ENCODE data around the gene RCL1.
"Not testable (repeated sequence)": the region's sequence is repeated elsewhere in the genome, so short reads cannot be mapped to it uniquely, and the experiment has no call there.

RCL1 gene, protein sequence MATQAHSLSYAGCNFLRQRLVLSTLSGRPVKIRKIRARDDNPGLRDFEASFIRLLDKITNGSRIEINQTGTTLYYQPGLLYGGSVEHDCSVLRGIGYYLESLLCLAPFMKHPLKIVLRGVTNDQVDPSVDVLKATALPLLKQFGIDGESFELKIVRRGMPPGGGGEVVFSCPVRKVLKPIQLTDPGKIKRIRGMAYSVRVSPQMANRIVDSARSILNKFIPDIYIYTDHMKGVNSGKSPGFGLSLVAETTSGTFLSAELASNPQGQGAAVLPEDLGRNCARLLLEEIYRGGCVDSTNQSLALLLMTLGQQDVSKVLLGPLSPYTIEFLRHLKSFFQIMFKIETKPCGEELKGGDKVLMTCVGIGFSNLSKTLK

DNA sequence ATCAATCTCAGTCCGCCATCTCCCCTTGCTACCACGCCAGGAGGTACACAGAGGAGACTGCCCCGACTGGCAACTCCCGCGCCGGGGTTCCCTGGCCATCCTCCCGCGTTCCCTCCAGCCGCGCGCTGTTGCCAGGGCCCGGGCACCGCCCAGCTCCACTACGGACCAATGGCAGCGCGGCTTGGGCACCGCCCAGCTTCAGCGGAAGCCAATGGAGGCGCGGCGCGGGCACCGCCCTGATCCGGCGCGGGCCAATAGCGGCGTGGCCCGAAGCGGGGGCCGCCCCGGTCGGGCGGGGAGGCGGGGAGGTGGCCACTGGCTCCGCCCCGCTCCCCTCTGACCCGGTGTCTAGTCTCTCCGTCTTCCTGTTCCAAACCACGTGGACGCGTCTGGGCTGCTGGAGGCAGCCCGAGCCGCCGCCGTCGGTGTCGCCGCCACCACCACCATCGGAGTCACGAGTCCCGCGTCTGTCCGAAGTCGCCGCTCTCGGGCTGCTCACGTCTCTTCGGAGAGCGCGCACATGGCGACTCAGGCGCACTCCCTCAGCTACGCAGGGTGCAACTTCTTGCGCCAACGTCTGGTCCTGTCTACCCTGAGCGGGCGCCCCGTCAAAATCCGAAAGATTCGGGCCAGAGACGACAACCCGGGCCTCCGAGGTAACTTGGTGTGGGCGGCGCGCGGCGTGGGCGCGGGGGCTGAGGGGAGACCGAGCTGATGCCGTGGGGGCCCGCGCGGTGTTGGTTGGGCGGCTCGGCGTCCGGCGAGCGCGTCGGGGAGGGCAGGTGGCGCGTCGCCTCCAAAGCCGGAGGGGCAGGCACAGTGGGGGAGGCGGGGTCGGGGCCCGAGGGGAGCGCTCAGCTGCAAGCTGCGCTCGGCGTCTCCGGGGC is at the start of gene RCL1:
RCL1 (plus strand) TSS at position 373 of the 887 bp plus-strand sequence; CDS start at position 521, 148 bp downstream.
- peak; percentile 96 for DNase-seq (ENCODE audit: low spot score)

DNA sequence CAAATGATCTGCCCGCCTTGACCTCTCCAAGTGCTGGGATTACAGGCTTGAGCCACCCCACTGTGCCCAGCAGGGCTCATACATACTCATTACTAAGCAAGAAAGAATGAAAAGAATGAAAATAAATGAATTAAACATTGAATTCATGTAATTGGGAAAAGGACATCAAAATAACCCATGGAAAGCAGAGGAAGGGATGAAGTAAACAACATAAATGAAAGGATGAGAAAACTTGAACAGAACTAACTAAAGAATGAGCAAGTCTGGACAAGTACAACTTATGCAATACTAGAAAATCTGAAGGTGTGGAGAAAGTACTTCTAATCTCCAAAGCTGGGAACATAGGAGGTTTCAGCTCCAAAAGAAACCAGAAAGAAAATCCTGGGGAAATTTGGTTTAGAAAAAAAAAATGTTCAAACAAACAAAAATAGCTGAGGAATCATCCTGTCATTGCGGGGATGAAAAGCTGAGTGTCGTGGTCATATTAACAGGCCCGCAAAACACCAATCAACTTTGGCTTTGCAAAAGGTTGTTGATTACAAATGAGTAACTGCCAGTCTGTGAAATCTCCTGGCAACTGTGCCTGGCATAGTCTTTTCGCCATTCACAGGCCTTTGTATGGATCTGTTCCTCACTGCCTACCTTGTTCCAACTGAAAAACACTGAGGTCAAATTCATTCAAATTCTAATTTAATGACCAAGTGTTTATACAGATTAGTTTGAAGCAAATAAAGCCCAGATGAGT is 49.4 kb upstream of the RCL1 start:
- DNase-seq (ENCODE audit: low spot score), result no peak

DNA sequence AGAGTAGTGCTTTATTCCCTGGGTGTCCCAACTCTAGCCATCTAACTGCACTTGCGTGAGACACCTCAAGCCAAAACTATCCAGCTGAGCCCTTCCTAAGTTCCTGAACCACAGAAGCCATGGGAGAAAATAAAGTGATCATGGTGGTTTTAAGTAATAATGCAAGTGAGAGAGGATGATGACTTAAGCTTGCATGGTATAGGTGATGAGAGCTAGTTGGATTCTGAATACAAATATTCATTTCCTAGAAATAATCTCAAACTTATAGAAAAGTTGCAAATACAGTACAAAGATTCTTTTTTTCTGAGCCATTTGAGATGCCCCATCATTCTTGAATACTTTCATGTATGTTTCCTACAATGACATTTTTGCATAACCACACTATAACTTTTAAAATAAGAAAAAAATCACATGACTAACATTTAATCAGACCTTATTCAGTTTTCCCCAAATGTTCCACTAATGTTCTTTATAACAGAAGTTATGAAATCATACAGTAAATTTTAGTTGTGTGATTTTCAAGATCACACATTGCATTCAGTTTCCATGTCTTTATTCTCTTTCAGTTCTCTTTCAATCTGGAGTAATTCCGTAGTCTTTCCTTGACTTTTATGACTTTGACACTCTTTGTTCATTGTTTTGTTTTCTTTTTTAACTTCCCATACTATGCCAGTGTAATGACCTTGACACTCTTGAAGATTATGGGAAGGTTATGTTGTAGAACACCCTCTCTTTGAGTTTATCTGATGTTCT is 46.3 kb upstream of the RCL1 start:
- no peak for DNase-seq (ENCODE audit: low spot score)

DNA sequence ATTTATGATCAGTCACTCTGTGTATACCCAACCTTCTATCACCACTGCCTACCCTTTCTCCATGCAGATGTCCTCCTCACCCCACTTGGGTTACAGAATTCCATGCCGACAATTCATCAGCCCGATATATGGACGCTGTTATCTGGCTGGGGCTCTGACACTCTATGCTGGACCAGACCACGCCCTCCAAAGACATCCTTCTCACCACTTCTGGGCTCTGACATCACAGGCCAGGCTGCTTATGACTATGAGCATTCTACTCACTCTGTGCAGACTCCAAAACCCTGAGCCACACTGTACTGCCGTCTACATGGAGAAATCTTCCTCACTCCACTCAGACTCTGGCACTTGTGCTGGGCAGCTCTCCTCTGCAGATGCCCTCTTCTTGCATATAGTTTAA is 44.1 kb upstream of the RCL1 start:
- no peak for DNase-seq (ENCODE audit: low spot score)

DNA sequence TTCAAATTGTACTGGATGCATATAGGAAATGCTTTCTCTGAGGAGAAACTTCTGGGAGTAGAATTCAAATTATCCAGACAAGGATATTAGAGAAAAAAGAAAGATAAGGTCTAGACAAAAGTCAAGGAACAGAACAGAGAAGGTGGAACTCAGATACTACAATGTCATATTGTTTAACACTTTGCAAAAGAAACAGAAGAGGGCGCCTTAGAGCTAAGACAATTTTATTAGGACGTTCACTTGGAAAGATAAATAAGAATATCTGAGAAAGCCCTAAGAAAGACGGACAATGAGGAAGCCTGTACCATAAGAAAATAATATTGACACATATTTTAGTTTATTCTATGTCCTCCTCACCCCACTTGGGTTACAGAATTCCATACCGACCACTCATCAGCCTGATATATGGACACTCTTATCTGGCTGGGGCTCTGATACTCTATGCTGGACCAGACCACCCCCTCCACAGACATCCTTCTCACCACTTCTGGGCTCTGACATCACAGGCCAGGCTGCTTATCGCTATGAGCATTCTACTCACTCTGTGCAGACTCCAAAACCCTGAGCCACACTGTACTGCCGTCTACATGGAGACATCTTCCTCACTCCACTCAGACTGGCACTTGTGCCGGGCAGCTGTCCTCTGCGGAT is 42.6 kb upstream of the RCL1 start:
- DNase-seq (ENCODE audit: low spot score), result no peak

DNA sequence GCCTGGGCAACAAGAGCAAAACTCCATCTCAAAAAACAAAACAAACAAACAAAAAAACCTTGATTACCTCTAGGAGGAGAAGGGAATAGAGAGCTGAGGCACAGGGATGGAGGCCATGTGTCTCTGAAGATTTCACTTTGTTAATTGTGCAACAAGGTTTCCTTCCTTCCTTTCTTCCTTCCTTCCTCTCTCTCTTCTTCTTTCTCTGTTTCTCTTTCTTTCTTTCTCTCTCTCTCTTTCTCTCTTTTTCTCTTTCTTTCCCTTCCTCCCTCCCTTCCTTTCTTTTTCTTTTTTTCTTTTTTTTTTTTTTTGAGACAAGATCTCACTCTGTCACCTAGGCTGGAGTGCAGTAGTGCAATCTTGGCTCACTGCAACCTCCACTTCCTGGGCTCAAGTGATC is 38.2 kb upstream of the RCL1 start:
- DNase-seq (ENCODE audit: low spot score), result not testable (repeated sequence)

DNA sequence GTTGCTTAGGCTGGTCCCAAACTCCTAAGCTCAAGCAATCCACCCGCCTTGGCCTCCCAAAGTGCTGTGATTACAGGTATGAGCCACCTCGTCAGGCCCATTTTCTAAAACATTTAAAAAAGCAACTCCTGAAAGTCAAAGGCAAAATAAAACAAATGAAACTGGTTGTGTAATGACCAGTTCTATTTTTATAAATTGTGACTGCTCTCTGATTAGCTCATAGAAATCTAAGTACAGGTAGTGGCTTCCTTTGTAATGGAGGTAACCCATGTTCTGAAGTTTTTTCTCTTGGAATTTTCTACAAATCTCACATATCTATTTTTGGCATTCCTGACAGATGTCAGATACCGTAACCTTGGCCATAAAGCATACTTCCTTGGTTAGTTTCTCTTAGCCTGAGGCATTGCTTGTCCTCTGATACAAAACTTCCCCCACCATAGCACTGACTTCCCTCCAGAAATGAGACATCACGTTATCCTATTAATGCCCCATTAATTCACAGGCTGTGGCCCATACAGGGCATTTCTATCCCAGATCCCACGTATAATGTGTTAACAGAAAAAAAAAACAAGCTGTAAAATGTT is 37.6 kb upstream of the RCL1 start:
- no peak for DNase-seq (ENCODE audit: low spot score)

DNA sequence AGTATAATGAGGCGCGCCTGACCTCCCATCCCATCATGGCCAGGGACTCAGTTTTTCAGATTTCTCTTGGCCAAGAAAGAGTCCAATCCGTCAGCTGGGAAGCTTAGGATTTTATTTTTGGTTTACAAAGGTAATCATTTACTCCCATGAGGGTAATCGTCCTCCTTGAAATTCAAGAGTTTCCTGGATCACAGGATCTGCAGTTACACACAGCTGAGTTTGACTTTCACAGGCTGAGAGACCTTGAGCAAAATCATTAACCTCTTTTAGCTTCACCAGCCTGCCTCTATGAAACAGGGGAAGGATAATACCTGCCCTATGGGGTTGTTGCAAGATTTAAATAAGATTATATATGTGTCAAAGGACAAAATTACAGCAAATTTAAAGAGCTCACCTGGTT is 36.3 kb upstream of the RCL1 start:
- no peak for DNase-seq (ENCODE audit: low spot score)

DNA sequence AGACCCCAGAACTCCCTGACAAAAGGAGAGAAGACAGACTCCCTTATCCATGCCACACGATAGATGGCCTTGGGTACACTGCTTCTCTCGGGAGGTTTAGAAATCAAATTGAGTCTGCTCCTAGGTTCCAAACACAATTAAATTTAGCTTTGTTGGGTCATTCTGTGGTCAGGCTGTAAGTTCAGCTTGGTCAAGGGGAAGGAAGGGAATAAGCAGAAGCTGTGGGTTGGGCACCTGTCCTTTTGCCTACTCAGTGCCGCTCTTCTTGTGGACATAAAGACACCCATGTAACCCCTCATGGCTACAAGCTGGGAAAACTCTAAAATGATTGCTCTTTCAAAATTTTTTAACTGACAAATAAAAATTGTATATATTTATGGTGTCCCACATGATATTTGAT is 32.6 kb upstream of the RCL1 start:
- DNase-seq (ENCODE audit: low spot score), result peak; percentile 12

DNA sequence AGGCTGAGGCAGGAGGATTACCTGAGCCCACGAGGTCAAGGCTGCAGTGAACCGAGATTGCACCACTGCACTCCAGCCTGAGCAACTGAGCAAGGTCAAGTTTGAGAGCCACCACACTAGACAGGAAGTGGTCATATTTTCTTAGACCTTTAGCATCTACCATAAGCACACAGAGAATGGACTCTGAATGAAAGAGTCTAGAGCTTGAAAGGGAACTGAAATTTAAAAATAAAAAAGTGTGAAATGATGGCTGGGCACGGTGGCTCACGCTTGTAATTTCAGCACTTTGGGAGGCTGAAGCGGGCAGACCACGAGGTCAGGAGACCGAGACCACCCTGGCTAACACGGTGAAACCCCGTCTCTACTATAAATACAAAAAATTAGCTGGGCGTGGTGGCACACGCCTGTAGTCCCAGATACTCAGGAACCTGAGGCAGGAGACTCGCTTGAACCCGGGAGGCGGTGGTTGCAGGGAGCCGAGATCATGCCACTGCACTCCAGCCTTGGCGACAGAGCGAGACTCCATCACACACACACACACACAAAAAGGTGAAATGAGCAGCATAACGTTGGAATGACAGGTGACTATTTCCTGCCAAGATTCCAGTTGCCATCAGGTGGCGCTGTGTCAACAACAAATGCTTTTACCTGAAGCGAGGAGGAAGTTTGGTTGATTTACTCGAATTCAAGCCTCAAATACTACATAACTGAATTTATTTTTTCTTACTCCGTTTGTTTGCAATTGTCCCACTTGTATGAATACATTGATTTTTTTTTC is 30.4 kb upstream of the RCL1 start:
- DNase-seq (ENCODE audit: low spot score), result peak; percentile 61

DNA sequence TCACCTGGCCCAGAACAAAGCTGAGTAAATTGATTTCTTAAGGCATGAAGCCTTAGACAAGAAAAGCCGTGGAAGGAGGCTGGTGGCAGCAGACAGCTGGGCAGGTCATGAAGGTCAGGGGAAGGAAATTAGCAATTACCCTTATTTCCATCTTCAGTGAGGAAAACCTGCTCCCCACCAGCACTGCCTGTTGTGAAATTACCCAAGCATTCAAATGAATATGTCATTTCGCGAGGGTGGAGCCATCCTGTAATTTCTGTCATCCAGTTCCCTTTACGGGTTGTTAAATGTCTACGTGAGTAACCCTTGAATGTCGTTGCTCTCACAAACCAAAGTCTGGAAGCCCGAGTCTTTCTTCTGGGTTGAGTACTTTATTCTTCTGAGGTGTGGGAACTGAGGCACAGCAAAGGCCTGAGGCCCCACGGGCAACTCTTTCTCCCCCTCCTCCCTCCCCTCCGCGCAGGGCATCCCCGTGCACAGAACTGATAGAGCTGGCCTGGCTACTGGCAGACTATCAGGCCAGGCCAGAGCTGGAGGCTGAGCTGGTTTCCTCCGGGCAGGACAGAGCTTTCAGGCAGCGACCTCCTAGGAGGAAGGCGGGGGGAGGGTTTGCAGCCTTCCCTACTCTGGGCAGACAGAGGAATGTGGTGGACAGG is 29.7 kb upstream of the RCL1 start:
- DNase-seq (ENCODE audit: low spot score), result peak; percentile 11

DNA sequence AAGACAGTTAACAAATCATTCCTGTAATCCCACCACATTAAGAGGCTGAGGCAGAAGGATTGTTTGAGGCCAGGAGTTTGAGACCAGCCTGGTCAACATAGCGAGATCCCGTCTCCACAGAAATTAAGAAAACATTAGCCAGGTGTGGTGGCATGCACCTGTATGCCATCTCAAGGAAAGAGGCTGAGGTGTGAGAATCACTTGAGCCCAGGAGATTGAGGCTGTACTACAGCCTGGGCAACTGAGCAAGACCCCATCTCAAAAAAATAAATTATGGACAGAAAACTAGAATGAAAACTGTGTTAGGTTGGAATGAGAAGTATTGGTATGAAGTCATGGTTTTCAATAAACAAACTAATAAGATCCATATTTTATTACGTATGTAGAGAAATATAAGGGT is 28.7 kb upstream of the RCL1 start:
- no peak for DNase-seq (ENCODE audit: low spot score)

DNA sequence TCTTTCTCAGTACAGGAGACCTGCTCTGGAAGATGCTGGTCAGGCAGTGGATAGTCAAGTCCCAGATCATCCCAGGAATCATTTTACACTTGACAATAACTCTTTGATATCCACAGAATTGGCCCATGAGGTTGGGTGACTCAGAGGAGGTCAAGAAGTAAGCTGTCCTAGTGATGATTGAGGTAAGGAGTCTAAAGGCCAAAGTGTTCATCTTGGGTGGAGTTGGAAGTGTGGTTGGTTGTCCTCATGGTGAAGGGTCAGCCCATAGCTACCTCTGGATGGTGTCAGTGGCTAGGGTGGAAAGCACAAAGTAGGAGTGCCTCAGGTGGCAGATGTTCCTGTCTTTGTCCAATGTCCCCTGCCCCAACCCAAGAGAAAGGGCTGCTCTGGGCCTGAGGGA is 24.1 kb upstream of the RCL1 start:
- DNase-seq (ENCODE audit: low spot score), result no peak

DNA sequence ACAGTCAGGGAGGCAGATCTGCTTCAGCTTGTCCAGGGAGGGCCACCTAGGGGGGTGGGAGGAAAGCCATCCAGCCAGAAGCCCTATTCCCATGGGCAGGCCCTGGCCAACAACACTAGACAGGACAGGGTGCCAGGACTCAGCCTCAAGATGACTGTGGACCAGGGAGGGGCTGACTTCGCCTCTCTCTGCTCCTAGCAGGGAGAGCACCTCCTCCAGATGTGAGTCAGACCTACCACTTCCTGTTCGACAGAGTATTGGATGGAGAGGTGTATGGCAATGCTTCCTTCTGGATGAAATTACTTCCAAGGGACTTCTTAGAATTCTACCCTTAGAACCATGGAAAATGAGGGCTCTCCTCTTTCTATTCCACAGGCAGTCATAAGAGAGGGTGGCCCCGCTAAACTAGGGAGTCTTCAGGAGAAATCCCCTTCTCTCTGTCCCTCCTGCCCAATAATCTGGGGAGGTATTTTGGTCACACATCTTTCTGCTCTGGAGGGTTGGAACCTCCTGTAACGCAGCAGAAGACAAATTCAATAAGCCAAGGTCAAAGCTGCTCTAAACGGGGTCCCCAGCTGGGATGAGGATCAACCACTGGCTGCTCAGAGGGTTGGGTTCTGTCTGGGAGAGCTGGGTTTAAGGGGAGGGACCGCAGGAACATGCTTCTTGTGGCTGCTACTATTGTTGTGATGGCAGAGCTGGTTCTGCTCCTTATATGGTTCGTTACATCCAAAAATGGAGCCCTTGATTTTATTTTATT is 23.2 kb upstream of the RCL1 start:
- no peak for DNase-seq (ENCODE audit: low spot score)

DNA sequence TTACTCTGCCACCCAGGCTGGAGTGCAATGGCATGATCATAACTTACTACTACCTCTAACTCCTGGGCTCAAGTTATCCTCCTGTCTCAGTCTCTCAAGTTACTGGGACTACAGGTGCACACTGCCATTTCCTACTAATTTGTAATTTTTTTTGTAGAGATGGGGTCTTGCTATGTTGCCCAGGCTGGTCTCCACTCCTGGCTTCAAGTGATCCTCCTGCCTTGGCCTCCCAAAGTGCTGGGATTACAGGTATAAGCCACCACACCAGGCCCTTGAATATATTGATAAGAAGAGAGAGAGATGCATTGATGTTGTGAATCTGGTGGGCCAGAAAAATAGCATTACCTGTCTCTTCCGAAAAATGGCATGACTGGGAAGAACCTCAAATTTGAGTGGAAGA is 21.0 kb upstream of the RCL1 start:
- no peak for DNase-seq (ENCODE audit: low spot score)

DNA sequence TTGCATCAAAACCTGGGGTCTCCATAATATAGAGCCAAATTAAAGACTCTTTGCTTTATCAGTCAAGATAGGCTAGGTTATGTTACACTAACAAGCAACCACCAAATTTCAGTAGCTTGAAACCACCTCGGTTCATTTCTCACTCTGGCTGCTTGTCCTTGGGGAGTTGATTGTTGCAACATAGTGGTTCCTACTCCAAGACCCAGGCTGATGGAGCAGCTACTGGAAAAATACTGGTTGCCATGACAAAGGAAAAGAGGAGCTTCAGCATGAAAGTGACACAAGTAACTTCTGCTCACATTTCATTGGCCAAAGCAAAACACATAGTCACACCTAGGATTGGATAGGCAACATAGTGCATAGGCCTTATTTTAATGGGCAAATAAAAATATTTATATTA is 18.5 kb upstream of the RCL1 start:
- no peak for DNase-seq (ENCODE audit: low spot score)

DNA sequence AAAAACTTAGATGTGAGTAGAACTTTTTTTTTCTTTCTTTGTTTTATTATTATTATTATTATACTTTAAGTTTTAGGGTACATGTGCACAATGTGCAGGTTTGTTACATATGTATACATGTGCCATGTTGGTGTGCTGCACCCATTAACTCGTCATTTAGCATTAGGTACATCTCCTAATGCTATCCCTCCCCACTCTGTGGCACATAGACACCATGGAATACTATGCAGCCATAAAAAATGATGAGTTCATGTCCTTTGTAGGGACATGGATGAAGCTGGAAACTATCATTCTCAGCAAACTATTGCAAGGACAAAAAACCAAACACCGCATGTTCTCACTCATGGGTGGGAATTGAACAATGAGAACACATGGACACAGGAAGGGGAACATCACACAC is 17.8 kb upstream of the RCL1 start:
- not testable (repeated sequence) for DNase-seq (ENCODE audit: low spot score)

DNA sequence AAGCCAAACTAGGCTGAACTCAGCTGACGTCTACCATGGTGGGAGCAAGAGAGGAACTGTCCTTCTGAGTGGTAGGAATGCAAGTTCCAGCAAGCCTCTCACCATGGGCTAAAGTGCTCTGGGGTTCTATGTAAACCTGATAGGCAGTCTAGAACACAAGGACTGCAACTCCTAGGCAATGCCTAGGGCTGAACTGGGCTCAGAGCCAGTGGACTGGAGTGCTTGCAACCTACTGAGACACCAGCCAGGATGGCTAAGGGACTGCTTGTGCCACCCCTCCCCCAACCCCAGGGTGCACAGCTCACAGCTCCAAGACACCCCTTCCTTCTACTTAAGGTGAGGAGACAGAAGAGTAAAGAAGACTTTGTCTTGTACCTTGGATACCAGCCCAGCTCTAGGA is 12.1 kb upstream of the RCL1 start:
- DNase-seq (ENCODE audit: low spot score), result no peak

DNA sequence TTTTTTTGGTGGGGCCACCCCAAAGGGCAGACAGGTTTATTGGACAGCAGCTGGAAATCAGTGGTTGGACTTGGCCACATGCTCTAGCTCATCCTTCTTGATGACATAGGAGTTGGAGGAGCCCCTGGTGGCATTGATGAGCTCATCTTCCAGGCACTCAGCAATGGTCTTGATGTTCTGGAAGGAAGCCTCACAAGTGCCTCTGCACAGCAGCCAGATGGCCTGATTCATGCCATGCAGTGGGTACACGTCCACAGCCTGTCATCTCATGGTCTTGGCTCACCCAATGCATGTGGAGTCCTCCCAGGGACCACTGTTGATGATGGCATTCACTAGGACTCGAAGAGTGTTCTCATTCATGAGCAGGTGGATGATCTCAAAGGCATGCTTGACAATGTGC is 11.3 kb upstream of the RCL1 start:
- DNase-seq (ENCODE audit: low spot score), result no peak

All from putamen (tissue), 1 donor.